NCI-H2227 (cell line): Measurements from ENCODE around the gene CDKAL1.

Experiments
- DNase-seq: peaks from one replicate; lab custom pipeline; 2025; ENCODE audit not compliant: unreplicated experiment; lab: John Stamatoyannopoulos, UW

CDKAL1 gene

GRCh38 chr6:20868397-20869096 lies 334.3 kb downstream of the CDKAL1 start:
- DNase-seq = peak; percentile 88

GRCh38 chr6:20870021-20870420 lies 335.8 kb downstream of the CDKAL1 start:
- peak; percentile 20 for DNase-seq

- no peak for DNase-seq
These were observed 336.2 kb downstream of the CDKAL1 start for GRCh38 chr6:20870493-20870892.

GRCh38 chr6:20873425-20874190 lies 339.4 kb downstream of the CDKAL1 start:
- no peak for DNase-seq

GRCh38 chr6:20875369-20875963 lies 341.2 kb downstream of the CDKAL1 start:
- no peak for DNase-seq

GRCh38 chr6:20876036-20876435 lies 341.8 kb downstream of the CDKAL1 start:
- no peak for DNase-seq

- DNase-seq = no peak
These were observed 342.3 kb downstream of the CDKAL1 start for GRCh38 chr6:20876561-20876960.

GRCh38 chr6:20877008-20877937 lies 343.0 kb downstream of the CDKAL1 start:
- DNase-seq = no peak

- DNase-seq = no peak
These were observed 344.9 kb downstream of the CDKAL1 start for GRCh38 chr6:20879121-20879520.

- no peak for DNase-seq
These were observed 345.3 kb downstream of the CDKAL1 start for GRCh38 chr6:20879526-20879925.

GRCh38 chr6:20881365-20881764 lies 347.1 kb downstream of the CDKAL1 start:
- DNase-seq = no peak

GRCh38 chr6:20882014-20882413 lies 347.8 kb downstream of the CDKAL1 start:
- DNase-seq = no peak

GRCh38 chr6:20885076-20885475 lies 350.8 kb downstream of the CDKAL1 start:
- no peak for DNase-seq

- DNase-seq = peak; percentile 36
These were observed 356.9 kb downstream of the CDKAL1 start for GRCh38 chr6:20891161-20891560.

GRCh38 chr6:20892365-20892764 lies 358.1 kb downstream of the CDKAL1 start:
- no peak for DNase-seq

- DNase-seq = no peak
These were observed 359.2 kb downstream of the CDKAL1 start for GRCh38 chr6:20893412-20893811.

GRCh38 chr6:20900389-20901160 lies 366.3 kb downstream of the CDKAL1 start:
- peak; percentile 7 for DNase-seq

- no peak for DNase-seq
These were observed 371.1 kb downstream of the CDKAL1 start for GRCh38 chr6:20905377-20905776.

- DNase-seq = no peak
These were observed 372.7 kb downstream of the CDKAL1 start for GRCh38 chr6:20906945-20907344.

- no peak for DNase-seq
These were observed 373.3 kb downstream of the CDKAL1 start for GRCh38 chr6:20907486-20908071.
